GM13977 (cell line): Measurements from ENCODE around the gene ACOXL.

ENCODE experiments used
- DNase-seq: peaks from one replicate; pipeline ENCODE4 v3.0.0; 2012; ENCODE audit warnings: low spot score
- CTCF ChIP-seq: IDR thresholded peaks from 2 replicates; pipeline ENCODE4 v1.5.1; 2012; ENCODE audit warnings: mild to moderate bottlenecking, control low read depth; ENCODE audit not compliant: insufficient read depth; ENCODE audit errors: extremely low read depth, missing control alignments
- in situ Hi-C: fragments of 300-500 bp; cut with MboI; formaldehyde crosslinking; loops from one replicate; pipeline ENCODE4 v1.12.0; 2022; ENCODE audit warnings: low sequenced_read_pairs, low pct_unique_long_range_greater_than_20kb, mixed read lengths, inconsistent platforms; ENCODE audit not compliant: unreplicated experiment

The ACOXL gene

GRCh38 chr2:110888411-110888810 is 156.0 kb downstream of the ACOXL start:
- DNase-seq, result no peak
- TF ChIP-seq CTCF, result no peak
- in situ Hi-C loops, result no loop called here

- DNase-seq, result no peak
- in situ Hi-C loops, result no loop called here
- TF ChIP-seq CTCF, result no peak
These were observed 159.3 kb downstream of the ACOXL start for GRCh38 chr2:110891626-110892025.

GRCh38 chr2:110896226-110896625 is 163.9 kb downstream of the ACOXL start:
- no peak for TF ChIP-seq CTCF
- DNase-seq, result no peak
- in situ Hi-C loops, result no loop called here

GRCh38 chr2:110897966-110898365 is 165.6 kb downstream of the ACOXL start:
- in situ Hi-C loops, result no loop called here
- TF ChIP-seq CTCF, result no peak
- DNase-seq, result no peak

- no peak for TF ChIP-seq CTCF
- in situ Hi-C loops, result no loop called here
- DNase-seq, result no peak
These were observed 167.8 kb downstream of the ACOXL start for GRCh38 chr2:110900191-110900590.

- DNase-seq, result no peak
These were observed 171.2 kb downstream of the ACOXL start for GRCh38 chr2:110903548-110903947.

More at GRCh38 chr2:110903548-110903947, 171.2 kb downstream of the ACOXL start:
- TF ChIP-seq CTCF, result no peak
- in situ Hi-C loops, result no loop called here
